Measurements from ENCODE around the gene PDE3A. TPM values are rescaled to one million over a fixed set of nuclear protein-coding genes. Genes with fewer than 3 reads are reported as not detected.
"Not testable (repeated sequence)": the region's sequence is repeated elsewhere in the genome, so short reads cannot be mapped to it uniquely, and the experiment has no call there.

PDE3A gene
- total RNA-seq, 1 donor from 2014 or later = not detected

GRCh38 chr12:20372326-20373096, 4.2 kb downstream of the PDE3A start:
- intact Hi-C loops (cut with micrococcal nuclease) = no loop called here

GRCh38 chr12:20374795-20375194, 6.5 kb downstream of the PDE3A start:
- intact Hi-C loops (cut with micrococcal nuclease) = no loop called here

- intact Hi-C loops (cut with micrococcal nuclease) = no loop called here
These were observed 7.2 kb downstream of the PDE3A start for GRCh38 chr12:20375560-20375959.

- intact Hi-C loops (cut with micrococcal nuclease) = no loop called here
These were observed 8.6 kb downstream of the PDE3A start for GRCh38 chr12:20376984-20377383.

- intact Hi-C loops (cut with micrococcal nuclease) = no loop called here
These were observed 9.4 kb downstream of the PDE3A start for GRCh38 chr12:20377750-20378149.

GRCh38 chr12:20382117-20382516, 13.8 kb downstream of the PDE3A start:
- intact Hi-C loops (cut with micrococcal nuclease) = no loop called here

- intact Hi-C loops (cut with micrococcal nuclease) = no loop called here
These were observed 15.3 kb downstream of the PDE3A start for GRCh38 chr12:20383612-20384011.

GRCh38 chr12:20384836-20385235, 16.5 kb downstream of the PDE3A start:
- intact Hi-C loops (cut with micrococcal nuclease) = not testable (repeated sequence)

- intact Hi-C loops (cut with micrococcal nuclease) = no loop called here
These were observed 22.5 kb downstream of the PDE3A start for GRCh38 chr12:20390846-20391245.

GRCh38 chr12:20392339-20392738, 24.0 kb downstream of the PDE3A start:
- intact Hi-C loops (cut with micrococcal nuclease) = no loop called here

- intact Hi-C loops (cut with micrococcal nuclease) = no loop called here
These were observed 25.4 kb downstream of the PDE3A start for GRCh38 chr12:20393707-20394106.

GRCh38 chr12:20395791-20396550, 27.6 kb downstream of the PDE3A start:
- intact Hi-C loops (cut with micrococcal nuclease) = no loop called here

- intact Hi-C loops (cut with micrococcal nuclease) = no loop called here
These were observed 30.3 kb downstream of the PDE3A start for GRCh38 chr12:20398686-20399085.

GRCh38 chr12:20400003-20400402, 31.7 kb downstream of the PDE3A start:
- intact Hi-C loops (cut with micrococcal nuclease) = no loop called here

- intact Hi-C loops (cut with micrococcal nuclease) = no loop called here
These were observed 34.9 kb downstream of the PDE3A start for GRCh38 chr12:20403230-20403629.

- intact Hi-C loops (cut with micrococcal nuclease) = no loop called here
These were observed 36.4 kb downstream of the PDE3A start for GRCh38 chr12:20404576-20405346.

GRCh38 chr12:20409607-20410377, 41.5 kb downstream of the PDE3A start:
- intact Hi-C loops (cut with micrococcal nuclease) = no loop called here

- intact Hi-C loops (cut with micrococcal nuclease) = no loop called here
These were observed 42.4 kb downstream of the PDE3A start for GRCh38 chr12:20410734-20411133.

GRCh38 chr12:20411345-20411744, 43.0 kb downstream of the PDE3A start:
- intact Hi-C loops (cut with micrococcal nuclease) = no loop called here

- intact Hi-C loops (cut with micrococcal nuclease) = no loop called here
These were observed 46.7 kb downstream of the PDE3A start for GRCh38 chr12:20415028-20415427.

- intact Hi-C loops (cut with micrococcal nuclease) = no loop called here
These were observed 47.3 kb downstream of the PDE3A start for GRCh38 chr12:20415641-20416040.
